Urinary bladder (tissue), 4 donors: ENCODE results near the gene SLC26A2. TPM values are rescaled to one million over a fixed set of nuclear protein-coding genes. Genes with fewer than 3 reads are reported as not detected.
"Not testable (repeated sequence)": the region's sequence is repeated elsewhere in the genome, so short reads cannot be mapped to it uniquely, and the experiment has no call there.

Experiments
- DNase-seq: peaks from one replicate; pipeline ENCODE4 v3.0.0-alpha.2; 2015; ENCODE audit errors: extremely low spot score
- H3K27ac ChIP-seq: one replicate; pipeline ENCODE4 v1.5.1; 2013; ENCODE audit warnings: low read depth, mild to moderate bottlenecking, moderate library complexity
- H3K36me3 ChIP-seq: one replicate; pipeline ENCODE4 v1.6.1; 2013; ENCODE audit warnings: mild to moderate bottlenecking, moderate library complexity; ENCODE audit not compliant: insufficient read depth
- H3K4me1 ChIP-seq: one replicate; pipeline ENCODE4 v1.6.1; 2013; ENCODE audit warnings: mild to moderate bottlenecking, moderate library complexity; ENCODE audit not compliant: insufficient read depth
- H3K4me3 ChIP-seq: one replicate; pipeline ENCODE4 v1.5.1; 2013; ENCODE audit warnings: low read depth, low read length
- WGBS: extraction: QIAGEN DNeasy Blood & Tissue Kit; methylation state at CpG from one replicate; pipeline ENCODE4 v1.1.7; 2013; 5-methylcytosine and 5-hydroxymethylcytosine counted together
- polyA plus RNA-seq: library from polyadenylated mRNA; stranded (reverse); fragments of 200-250 nt; gene quantifications from one replicate; pipeline ENCODE4 v1.2.3, GENCODE V29; 2013
- total RNA-seq: library from RNA; depleted of rRNA; stranded (reverse); fragments of >200 nt; gene quantifications from one replicate; pipeline ENCODE4 v1.2.3, GENCODE V29; 2014
- donor health status: healthy with polysubstance abuse.
- donor health status: healthy.

The SLC26A2 gene
- total and polyA plus RNA-seq, 2 donors, result 5.0 to 34.9 TPM

GRCh38 chr5:149941795-149942194, 18.8 kb upstream of the SLC26A2 start:
- WGBS, result 95% methylated on average over 4 of the region's 4 CpGs
- Histone ChIP-seq H3K4me1 (no peaks in the 10 kb centered on the region), H3K36me3 (no peaks in the 10 kb centered on the region), H3K27ac (no peak overlapping the region), H3K4me3 (no peak overlapping the region)
- DNase-seq, result no peak

DNA sequence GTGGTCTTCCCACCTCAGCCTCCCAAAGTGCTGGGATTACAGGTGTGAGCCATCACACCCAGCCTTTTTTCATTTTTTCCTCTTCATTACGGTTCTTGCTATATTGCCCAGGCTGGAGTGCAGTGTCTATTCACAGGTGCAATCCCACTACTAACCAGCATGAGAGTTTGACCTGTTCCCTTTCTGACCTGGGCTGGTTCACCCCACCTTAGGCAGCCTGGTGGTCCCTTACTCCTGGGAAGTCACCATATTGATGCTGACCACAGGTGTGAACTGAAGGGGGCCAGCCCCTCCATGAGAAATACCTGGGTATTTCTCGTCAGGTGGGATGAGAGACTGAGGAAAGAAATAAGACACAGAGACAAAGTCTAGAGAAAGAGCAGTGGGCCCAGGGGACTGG, 18.4 kb upstream of the SLC26A2 start:
- 96% methylated on average over 2 of the region's 2 CpGs for WGBS
- H3K36me3 ChIP-seq, result no peaks in the 10 kb centered on the region
- H3K27ac ChIP-seq, result no peak overlapping the region
- no peak overlapping the region for H3K4me3 ChIP-seq
- no peaks in the 10 kb centered on the region for H3K4me1 ChIP-seq
- no peak for DNase-seq

- H3K36me3 ChIP-seq, H3K27ac ChIP-seq, H3K4me3 ChIP-seq, H3K4me1 ChIP-seq, DNase-seq: not testable (repeated sequence)
- WGBS, result 59% methylated on average over 4 of the region's 4 CpGs
These were observed 17.8 kb upstream of the SLC26A2 start for GRCh38 chr5:149942741-149943169.

DNA sequence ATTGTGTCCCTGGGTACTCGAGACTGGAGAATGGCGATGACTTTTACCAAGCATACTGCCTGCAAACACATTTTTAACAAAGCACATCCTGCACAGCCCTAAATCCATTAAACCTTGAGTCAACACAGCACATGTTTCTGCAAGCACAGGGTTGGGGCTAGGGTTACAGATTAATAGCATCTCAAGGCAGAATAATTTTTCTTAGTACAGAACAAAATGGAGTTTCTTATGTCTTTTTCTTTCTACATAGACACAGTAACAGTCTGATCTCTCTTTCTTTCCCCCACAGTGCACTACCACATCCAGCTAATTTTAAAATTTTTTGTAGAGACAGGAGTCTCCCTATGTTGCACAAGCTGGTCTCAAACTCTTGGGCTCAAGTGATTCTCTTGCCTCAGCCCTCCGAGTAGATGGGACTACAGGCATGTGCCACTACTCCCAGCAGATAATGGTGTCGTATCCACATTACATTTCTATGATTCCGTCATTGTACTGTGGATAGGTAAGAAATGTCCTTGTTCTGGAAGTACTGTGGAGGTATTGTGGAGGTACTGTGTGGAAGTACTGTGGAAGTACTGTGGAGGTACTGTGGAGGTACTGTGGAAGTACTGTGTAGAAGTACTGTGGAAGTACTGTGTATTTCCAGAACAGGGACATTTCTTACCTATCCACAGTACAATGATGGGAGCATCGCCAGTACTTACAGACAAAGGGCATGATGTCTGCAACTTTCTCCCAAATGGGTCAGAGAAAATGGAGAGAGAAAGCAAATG, 17.2 kb upstream of the SLC26A2 start:
- not testable (repeated sequence) for H3K4me3 ChIP-seq, DNase-seq, H3K4me1 ChIP-seq, H3K27ac ChIP-seq, H3K36me3 ChIP-seq
- 84% methylated on average over 6 of the region's 6 CpGs for WGBS

- WGBS, result 89% methylated on average over 2 of the region's 2 CpGs
- Histone ChIP-seq H3K4me3 (no peak within 1 kb of the TSS), H3K4me1 (no peaks in the 10 kb centered on the region), H3K36me3 (no peaks in the 10 kb centered on the region), H3K27ac (no peak within 1 kb of the TSS)
- DNase-seq, result no peak
These were observed 15.9 kb upstream of the SLC26A2 start, which contains the start of gene PDE6A for GRCh38 chr5:149944666-149945065. PDE6A (minus strand) TSS chr5:149944793; CDS start chr5:149944673, 120 bp downstream.

GRCh38 chr5:149946118-149946517, 14.4 kb upstream of the SLC26A2 start:
- Histone ChIP-seq H3K27ac (no peak overlapping the region), H3K4me3 (no peak overlapping the region), H3K36me3 (no peaks in the 10 kb centered on the region), H3K4me1 (no peaks in the 10 kb centered on the region)
- WGBS, result 76% methylated on average over 3 of the region's 3 CpGs
- DNase-seq, result no peak

DNA sequence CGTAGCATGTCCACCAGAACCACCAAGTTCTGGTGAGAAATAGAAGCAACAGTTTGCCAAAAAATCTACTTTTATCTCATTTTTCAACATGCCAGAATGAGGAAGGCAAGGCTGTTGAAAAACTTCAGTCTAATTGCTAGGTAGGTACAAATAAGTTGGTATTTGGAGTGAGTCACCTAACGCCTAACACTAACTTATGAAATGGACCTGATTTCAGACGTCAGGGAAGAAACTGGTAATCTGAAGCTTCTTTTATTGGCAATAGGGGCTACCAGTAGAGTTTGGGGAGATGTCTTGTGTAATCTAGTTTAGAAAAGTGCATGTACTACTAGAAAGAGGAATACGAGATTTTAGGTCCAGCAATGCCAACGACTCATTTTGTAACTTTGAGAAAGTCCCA, 11.6 kb upstream of the SLC26A2 start:
- Histone ChIP-seq H3K4me1 (no peaks in the 10 kb centered on the region), H3K36me3 (no peaks in the 10 kb centered on the region), H3K27ac (no peak overlapping the region), H3K4me3 (no peak overlapping the region)
- DNase-seq, result no peak
- WGBS, result 80% methylated on average over 5 of the region's 5 CpGs

- Histone ChIP-seq H3K36me3 (no peaks in the 10 kb centered on the region), H3K4me1 (no peaks in the 10 kb centered on the region), H3K27ac (no peak overlapping the region), H3K4me3 (no peak overlapping the region)
- WGBS, result 86% methylated on average over 6 of the region's 6 CpGs
- DNase-seq, result no peak
These were observed 9.3 kb upstream of the SLC26A2 start for GRCh38 chr5:149951138-149951749.

GRCh38 chr5:149953436-149954121, 7.0 kb upstream of the SLC26A2 start:
- 34% methylated on average over 9 of the region's 9 CpGs for WGBS
- no peak for DNase-seq
- no peak overlapping the region for H3K4me3 ChIP-seq
- H3K4me1 ChIP-seq, result no peaks in the 10 kb centered on the region
- no peak overlapping the region for H3K27ac ChIP-seq
- H3K36me3 ChIP-seq, result no peaks in the 10 kb centered on the region

GRCh38 chr5:149954798-149955197, 5.8 kb upstream of the SLC26A2 start:
- Histone ChIP-seq H3K4me3 (no peak overlapping the region), H3K27ac (no peak overlapping the region), H3K36me3 (no peaks in the 10 kb centered on the region), H3K4me1 (no peaks in the 10 kb centered on the region)
- WGBS, result 86% methylated on average over 6 of the region's 6 CpGs
- no peak for DNase-seq

DNA sequence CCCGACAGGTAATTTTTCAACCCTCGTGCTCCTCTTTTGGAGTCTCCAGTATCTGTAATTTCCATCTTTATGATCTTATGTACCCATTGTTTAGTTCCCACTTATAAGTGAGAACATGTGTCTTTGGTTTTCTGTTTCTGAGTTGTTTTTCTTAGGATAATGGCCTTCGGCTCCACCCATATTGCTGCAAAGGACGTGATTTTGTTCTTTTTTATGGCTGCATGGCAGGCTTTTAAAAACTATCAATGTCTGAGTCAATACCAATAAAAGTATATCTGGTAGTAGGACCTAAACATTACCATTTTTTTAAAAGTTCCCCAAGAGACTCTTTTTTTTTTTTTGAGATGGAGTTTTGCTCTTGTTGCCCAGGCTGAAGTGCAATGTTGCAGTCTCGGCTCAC, 3.9 kb upstream of the SLC26A2 start:
- DNase-seq, result no peak
- Histone ChIP-seq H3K36me3 (no peaks in the 10 kb centered on the region), H3K27ac (no peak overlapping the region), H3K4me1 (no peaks in the 10 kb centered on the region), H3K4me3 (no peak overlapping the region)
- WGBS, result 77% methylated on average over 5 of the region's 5 CpGs

GRCh38 chr5:149957855-149958254, 2.7 kb upstream of the SLC26A2 start:
- 68% methylated on average over 4 of the region's 4 CpGs for WGBS
- Histone ChIP-seq H3K4me3 (no peak overlapping the region), H3K36me3 (no peaks in the 10 kb centered on the region), H3K27ac (no peak overlapping the region), H3K4me1 (no peaks in the 10 kb centered on the region)
- no peak for DNase-seq

DNA sequence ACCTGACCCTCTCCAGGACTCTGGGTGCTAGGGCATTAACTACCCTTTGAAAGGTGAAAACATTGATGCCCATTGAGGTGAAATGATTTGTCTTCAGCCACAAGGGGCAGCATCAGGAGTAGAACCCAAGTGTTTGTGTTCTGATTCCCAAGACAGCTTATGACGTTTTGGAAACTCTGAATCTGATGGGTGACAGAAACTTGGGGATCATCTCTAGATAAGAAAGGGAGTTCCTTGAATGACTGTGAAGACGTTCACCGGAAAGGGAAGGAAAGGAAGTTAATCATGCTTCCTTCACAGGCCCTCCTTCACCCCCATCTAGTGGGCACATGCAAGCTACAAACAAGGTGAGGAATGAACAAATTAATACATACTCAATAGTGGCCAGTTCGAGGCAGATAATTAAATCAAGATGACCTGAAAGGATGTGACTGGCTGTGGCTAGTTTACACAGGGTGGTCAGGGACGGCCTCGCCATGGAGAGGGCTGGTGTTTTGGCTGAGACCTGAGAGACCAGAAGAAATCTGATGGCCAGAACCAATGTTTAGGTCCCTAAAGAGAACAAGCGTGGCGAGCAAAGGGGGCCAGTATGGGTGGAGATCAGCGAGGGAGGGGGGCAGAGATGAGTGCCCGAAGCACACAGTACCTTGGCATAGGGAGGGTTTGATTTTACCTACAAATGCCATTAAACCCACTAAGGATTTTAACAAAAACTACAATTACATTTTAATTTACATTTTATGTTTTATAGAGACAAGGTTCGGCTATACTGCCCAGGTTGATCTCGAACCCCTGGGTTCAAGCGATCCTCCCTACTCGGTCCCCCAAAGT, 937 bp upstream of the SLC26A2 start:
- WGBS, result 31% methylated on average over 14 of the region's 14 CpGs
- no peak for DNase-seq
- Histone ChIP-seq H3K36me3 (no peaks in the 10 kb centered on the region), H3K4me1 (no peaks in the 10 kb centered on the region), H3K27ac (peak overlapping the region; percentile 80), H3K4me3 (peak overlapping the region; percentile 41)
